Myocyte (in vitro differentiated cells): Measurements from ENCODE around the gene CPLX4. TPM values are rescaled to one million over a fixed set of nuclear protein-coding genes. Genes with fewer than 3 reads are reported as not detected.

Experiments
- DNase-seq: peaks from one replicate; pipeline ENCODE4 v3.0.0-alpha.2; 2012; ENCODE audit warnings: low read depth
- polyA plus RNA-seq: library from polyadenylated mRNA; unstranded; fragments of >200 nt; gene quantifications from one replicate; pipeline ENCODE4 v1.2.1, GENCODE V29; 2012; ENCODE audit warnings: missing spikeins
- total RNA-seq: library from RNA; depleted of rRNA; stranded (reverse); fragments of >200 nt; gene quantifications from 2 replicates; pipeline ENCODE4 v1.2.3, GENCODE V29; 2014

Gene CPLX4, protein sequence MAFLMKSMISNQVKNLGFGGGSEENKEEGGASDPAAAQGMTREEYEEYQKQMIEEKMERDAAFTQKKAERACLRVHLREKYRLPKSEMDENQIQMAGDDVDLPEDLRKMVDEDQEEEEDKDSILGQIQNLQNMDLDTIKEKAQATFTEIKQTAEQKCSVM
- total RNA-seq, result not detected in 2 replicates
- polyA plus RNA-seq, result not detected

- no peak for DNase-seq
These were observed at the start of gene CPLX4 for GRCh38 chr18:59318460-59319050. Gene CPLX4 (minus strand): TSS chr18:59318649. CDS start chr18:59318462, 187 bp downstream.

GRCh38 chr18:59360381-59360780 lies 41.9 kb upstream of the CPLX4 start:
- no peak for DNase-seq

- no peak for DNase-seq
These were observed 41.1 kb upstream of the CPLX4 start for GRCh38 chr18:59359576-59359952.

GRCh38 chr18:59358712-59359575 lies 40.5 kb upstream of the CPLX4 start, which contains the start of gene LMAN1:
Gene LMAN1 (minus strand): TSS chr18:59359265. CDS start chr18:59359244, 21 bp downstream.
- DNase-seq, result peak; percentile 96

DNA sequence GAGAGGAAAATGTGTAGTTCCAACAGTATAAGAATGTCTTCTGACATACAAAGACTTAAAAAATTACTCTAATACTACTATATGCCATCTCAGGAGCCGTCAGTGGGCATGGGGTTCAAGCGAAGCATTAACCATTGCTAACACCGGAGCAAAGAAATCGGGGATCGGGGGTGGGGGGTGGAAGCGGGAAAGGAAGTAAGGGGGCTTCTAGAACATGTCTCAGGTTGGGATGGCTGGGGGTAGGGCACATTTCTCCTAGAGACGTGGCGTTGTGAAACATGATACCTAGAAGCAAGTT lies 39.9 kb upstream of the CPLX4 start:
- DNase-seq, result peak; percentile 52

DNA sequence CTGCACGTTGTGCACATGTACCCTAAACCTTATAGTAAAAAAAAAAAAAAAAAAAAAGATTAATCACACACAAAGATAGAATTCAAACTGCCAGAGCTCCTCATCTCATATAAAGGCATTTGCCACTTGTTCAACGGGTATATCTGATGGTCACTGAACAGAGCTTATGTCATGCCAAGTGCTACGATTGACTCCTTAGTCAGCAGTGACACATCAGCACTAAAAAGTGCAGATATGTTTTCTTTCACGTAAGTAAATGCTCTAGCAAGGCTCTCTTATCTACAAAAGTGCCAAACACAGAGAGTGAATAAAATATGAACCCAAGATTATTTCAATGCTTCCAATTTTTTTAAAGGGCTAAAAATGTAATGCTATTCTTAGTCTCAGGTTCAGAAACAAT lies 39.5 kb upstream of the CPLX4 start:
- peak; percentile 37 for DNase-seq

GRCh38 chr18:59354731-59355130 lies 36.3 kb upstream of the CPLX4 start:
- no peak for DNase-seq

DNA sequence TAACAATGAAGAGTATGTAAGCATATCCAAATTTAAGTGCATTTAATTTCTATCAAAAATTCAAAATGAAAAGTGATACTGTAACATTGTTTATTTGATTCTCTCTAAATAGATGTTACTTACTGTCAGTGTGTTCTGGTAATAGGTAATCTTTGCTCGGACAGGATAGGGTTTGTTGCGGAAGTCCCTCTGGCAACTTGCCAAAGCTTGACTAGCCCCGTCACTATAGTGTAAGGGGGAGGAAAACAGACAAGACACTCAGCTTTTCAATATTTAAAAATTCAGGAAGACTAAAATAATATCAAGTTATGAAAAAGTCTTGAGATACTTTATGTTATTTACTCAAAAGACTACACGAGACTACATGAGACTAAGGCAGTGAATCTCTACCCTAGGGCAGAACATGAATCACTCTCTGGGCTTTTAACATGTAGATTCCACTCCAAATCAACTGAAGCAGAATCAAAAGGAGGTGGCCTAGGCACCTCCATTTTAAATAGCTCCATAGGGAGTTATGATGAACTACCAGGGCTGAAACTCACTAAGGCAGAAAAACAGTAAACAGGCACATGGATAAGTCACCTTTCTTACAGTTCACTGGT lies 34.7 kb upstream of the CPLX4 start:
- DNase-seq, result no peak

DNA sequence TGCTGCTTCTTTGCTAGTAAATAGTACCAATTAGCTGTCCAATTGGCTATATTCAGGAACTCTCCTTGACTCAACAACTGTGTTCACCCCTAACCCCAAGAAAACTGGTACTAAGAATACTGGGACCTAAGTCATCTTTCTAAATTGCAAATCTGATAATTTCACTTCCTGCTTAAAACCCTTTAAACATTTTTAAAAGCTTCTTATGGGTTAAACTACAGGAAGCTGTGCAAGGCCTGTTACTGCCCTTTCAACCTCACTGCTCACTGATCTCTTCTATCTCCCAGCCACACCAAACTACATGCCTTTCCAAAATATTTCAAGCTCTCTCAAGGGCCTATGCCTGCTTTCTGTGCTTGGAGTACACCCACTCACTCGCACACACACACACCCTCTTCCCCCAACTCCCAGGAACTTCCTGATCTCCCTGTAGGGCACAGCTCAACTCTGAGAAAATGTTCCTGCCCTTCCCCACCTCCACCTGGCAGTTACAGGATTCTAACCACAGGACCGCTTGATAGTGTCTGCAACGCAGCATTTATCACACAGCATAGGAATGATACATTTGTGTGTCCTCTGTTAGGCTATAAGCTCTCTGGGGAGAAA lies 33.9 kb upstream of the CPLX4 start:
- no peak for DNase-seq

- no peak for DNase-seq
These were observed 27.1 kb upstream of the CPLX4 start for GRCh38 chr18:59345556-59345955.

GRCh38 chr18:59344996-59345395 lies 26.5 kb upstream of the CPLX4 start:
- DNase-seq, result no peak

DNA sequence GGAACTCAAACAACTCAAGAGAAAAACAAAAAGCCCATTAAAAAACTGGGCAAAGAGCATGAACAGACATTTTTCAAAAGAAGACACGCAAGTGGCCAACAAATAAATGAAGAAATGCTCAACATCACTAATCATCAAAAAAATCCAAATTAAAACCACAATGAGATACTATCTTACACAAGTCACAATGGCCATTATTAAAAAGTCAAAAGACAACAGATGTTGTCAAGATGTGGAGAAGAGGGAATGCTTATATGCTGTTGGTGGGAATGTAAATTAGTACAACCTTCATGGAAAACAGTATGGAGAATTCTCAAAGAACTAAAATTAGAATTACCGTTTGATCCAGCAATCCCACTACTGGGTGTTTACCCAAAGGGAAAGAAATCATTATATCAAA lies 25.5 kb upstream of the CPLX4 start:
- no peak for DNase-seq

- DNase-seq, result no peak
These were observed 22.4 kb upstream of the CPLX4 start for GRCh38 chr18:59340817-59341216.

DNA sequence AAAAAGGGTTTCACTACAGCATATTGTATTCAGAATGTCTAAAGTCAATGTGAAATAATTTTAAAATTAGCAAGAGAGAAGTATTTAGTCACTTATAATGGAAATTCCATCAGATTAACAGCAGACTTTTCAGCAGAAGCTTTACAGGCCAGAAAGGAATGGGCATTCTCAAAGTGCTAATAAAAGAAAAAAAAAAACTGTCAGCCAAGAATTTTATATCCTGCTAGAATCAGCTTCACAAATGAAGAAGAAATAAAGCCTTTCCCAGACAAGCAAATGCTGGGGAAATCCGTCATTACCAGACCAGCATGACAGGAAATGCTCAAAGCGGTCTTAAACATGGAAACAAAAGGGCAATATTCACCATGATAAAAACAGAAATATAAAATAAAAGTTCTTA lies 21.9 kb upstream of the CPLX4 start:
- no peak for DNase-seq

DNA sequence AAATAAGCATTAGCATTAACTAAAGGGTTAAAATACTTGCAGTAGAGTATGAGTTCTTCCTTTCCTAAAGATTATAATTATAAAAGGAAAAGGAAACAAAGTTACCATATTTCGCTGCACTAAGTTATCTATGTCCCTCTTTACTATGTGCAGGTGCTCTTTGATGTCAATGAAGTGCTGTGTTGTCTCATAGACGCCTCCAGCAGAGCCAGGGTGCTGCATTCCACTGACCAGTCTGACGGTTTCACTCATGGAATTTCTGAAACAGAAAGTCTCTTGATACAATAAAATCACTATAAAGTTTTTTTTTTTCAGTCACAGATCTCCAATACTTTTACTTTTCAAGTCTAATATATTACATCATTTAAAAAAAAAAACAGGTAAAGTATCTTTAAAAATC lies 14.5 kb upstream of the CPLX4 start:
- DNase-seq, result no peak

DNA sequence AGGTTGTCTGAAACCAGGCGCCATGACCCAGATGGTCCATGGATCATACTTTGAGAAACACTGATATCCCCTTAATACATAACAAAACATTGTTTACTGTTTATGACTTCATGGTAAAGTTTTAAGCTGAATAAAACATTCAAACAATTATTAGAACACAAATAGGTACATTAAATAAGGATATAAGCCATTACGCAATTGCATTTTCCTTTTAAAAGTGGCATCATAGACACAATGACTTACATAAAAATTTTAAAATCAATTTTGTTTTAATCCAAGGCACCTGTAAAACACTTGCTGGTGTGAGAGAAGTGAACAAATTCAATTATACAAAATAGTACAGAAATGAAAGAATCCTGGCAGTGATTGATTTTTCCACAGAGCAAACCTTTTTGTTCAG lies 10.2 kb upstream of the CPLX4 start:
- no peak for DNase-seq

GRCh38 chr18:59325965-59326364 lies 7.5 kb upstream of the CPLX4 start:
- DNase-seq, result no peak

GRCh38 chr18:59324623-59324971 lies 6.1 kb upstream of the CPLX4 start:
- DNase-seq, result no peak

DNA sequence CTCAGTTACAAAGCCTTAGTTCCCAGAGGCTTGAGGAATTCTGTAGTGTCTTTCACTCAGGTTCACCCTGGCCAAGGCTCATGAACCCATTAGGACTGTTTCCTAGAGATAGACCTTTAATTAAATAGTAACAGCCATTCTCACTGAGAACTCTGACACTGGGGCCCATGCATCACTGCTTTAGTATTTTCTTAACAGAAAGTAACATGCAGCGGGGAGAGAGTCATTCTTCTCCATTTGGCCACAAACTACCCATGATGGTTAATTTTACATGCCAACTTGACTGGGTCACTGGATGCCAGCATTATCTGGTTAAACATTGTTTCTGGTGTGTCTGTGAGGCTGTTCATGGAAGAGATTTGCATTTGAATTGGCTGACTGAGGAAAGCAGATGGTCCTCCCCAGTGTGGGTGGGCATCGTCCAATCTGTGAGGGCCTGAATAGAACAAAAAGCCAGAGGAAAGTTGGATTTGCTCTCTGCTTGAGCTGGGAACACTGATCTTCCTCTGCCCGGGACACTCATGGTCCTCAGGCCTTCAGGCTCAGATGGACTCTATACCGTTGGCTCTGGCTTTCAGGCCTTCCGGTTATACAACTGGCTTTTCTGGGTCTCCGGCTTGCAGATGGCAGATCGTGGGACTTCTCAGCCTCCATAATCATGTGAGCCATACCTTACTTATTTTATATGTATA lies 5.6 kb upstream of the CPLX4 start:
- peak; percentile 77 for DNase-seq

- DNase-seq, result peak; percentile 3
These were observed 6.8 kb downstream of the CPLX4 start for GRCh38 chr18:59311631-59312030.

DNA sequence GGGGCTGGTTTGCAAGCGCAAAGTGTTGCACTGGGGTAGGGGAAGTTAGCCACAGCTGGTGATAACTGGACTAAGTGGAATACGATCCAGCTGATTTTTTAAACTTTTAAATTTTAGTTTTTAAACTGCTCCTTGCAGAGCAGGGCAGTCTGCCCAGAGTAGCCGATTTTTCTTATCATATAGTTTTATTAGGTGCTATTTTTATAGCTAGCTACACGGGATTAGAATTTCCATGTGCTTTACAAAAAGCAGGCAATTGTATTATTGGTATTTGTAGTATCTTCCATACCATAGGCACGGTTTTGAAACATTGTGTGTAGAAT lies 9.6 kb downstream of the CPLX4 start:
- DNase-seq, result no peak
